Astrocyte (in vitro differentiated cells and primary cell): Measurements from ENCODE around the gene HYAL4.

ENCODE experiments used
- EZH2 ChIP-seq: IDR thresholded peaks from 2 replicates; pipeline ENCODE4 v1.6.1; 2012; ENCODE audit warnings: mild to moderate bottlenecking, low read length, inconsistent platforms; ENCODE audit not compliant: insufficient read depth
- TF ChIP-seq, protein P1 (sequence below): IDR thresholded peaks from 2 replicates; pipeline ENCODE4 v1.5.1; 2011; ENCODE audit warnings: low read depth, mild to moderate bottlenecking, inconsistent platforms, low read length, moderate library complexity; ENCODE audit not compliant: insufficient read depth

DNA sequence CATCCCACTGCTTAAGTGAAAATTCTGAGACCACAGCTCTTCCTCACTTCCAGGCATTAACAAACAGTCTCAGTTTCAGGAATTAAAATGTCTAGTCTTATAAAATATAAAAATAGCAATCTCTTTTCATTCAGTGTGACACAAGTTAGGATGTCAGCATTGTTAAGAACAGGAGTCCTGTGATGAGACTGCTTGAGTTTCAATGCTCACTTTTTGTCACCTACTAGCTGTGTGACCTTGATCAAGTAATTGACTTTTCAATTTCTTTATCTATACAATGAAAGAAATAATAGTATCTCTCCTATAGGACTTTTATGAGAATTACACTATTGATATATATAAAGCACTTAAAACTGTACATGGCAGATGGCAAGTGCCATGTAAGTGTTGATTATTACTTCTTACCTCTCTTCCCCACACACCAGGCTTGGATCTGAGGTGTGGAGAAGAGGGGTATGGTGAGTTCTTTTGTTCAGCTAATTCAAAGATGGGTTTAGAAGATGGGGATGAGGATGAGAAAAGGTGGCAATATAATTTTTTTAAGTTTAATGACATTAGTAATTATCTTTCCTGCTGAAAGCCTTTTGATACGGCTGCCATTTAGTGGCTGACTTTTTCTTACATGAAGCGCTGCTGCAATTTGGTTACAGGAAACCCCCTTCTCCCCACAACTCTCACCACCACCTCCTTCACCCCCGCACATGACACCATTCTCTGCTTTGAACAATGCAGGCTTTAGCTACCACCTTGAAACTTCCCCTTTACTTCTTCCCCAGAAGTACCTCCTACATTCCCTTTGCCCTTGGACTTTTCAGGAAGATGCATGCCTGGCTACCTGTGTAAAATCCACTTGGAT is 20.8 kb upstream of the HYAL4 start:
- TF ChIP-seq EZH2: no peak
- TF ChIP-seq, protein P1, sequence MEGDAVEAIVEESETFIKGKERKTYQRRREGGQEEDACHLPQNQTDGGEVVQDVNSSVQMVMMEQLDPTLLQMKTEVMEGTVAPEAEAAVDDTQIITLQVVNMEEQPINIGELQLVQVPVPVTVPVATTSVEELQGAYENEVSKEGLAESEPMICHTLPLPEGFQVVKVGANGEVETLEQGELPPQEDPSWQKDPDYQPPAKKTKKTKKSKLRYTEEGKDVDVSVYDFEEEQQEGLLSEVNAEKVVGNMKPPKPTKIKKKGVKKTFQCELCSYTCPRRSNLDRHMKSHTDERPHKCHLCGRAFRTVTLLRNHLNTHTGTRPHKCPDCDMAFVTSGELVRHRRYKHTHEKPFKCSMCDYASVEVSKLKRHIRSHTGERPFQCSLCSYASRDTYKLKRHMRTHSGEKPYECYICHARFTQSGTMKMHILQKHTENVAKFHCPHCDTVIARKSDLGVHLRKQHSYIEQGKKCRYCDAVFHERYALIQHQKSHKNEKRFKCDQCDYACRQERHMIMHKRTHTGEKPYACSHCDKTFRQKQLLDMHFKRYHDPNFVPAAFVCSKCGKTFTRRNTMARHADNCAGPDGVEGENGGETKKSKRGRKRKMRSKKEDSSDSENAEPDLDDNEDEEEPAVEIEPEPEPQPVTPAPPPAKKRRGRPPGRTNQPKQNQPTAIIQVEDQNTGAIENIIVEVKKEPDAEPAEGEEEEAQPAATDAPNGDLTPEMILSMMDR: no peak
